GM12878 (cell line): Measurements from ENCODE around the gene PLEKHG4B.

Experiments used
- BACH1 ChIP-seq: fragments of 450-650 bp; IDR thresholded peaks from 2 replicates; pipeline ENCODE4 v1.6.1; 2017; ENCODE audit warnings: mild to moderate bottlenecking, borderline replicate concordance
- EZH2 ChIP-seq: IDR thresholded peaks from 2 replicates; pipeline ENCODE4 v1.6.1; 2012; ENCODE audit warnings: low read depth, mild to moderate bottlenecking, control low read depth, inconsistent platforms, low read length, borderline replicate concordance; ENCODE audit not compliant: control insufficient read depth
- JUND ChIP-seq: IDR thresholded peaks from 2 replicates; pipeline ENCODE4 v1.6.1; 2012; ENCODE audit warnings: low read depth, mild to moderate bottlenecking, low read length, improper control_type of control experiment, moderate library complexity
- LARP7 ChIP-seq: fragments of 450-650 bp; IDR thresholded peaks from 2 replicates; pipeline ENCODE4 v1.6.1; 2017; ENCODE audit warnings: mild to moderate bottlenecking
- NFXL1 ChIP-seq: fragments of 450-650 bp; IDR thresholded peaks from 2 replicates; pipeline ENCODE4 v1.6.1; 2017; ENCODE audit warnings: antibody characterized with exemption, mild to moderate bottlenecking, borderline replicate concordance
- NRF1 ChIP-seq: conservative IDR thresholded peaks from 2 replicates; pipeline ENCODE4 v1.6.1; 2011; ENCODE audit warnings: mild to moderate bottlenecking, low read depth, low read length, improper control_type of control experiment
- POLR2A ChIP-seq: IDR thresholded peaks from 2 replicates; pipeline ENCODE4 v1.6.1; 2011; ENCODE audit warnings: low read depth, mild to moderate bottlenecking, low read length
- RFX5 ChIP-seq: IDR thresholded peaks from 2 replicates; pipeline ENCODE4 v1.6.1; 2011; ENCODE audit warnings: low read depth, low read length, improper control_type of control experiment
- TCF7 ChIP-seq: IDR thresholded peaks from 2 replicates; pipeline ENCODE4 v1.6.1; 2014; ENCODE audit warnings: antibody characterized with exemption, borderline replicate concordance
- YY1 ChIP-seq: IDR thresholded peaks from 2 replicates; pipeline ENCODE4 v1.6.1; 2011; ENCODE audit warnings: low read depth, mild to moderate bottlenecking, low read length
- TF ChIP-seq, protein P1 (sequence below), 3 experiments: IDR thresholded peaks in 2 of 3; conservative IDR thresholded peaks in 1 of 3; 2 replicates each; pipeline ENCODE4 v1.5.1; 2011; ENCODE audit warnings: low read depth in 3 of 3, low read length in 3 of 3, mild to moderate bottlenecking in 3 of 3, control low read depth in 2 of 3, moderate library complexity in 2 of 3, inconsistent platforms in 1 of 3, mixed read lengths in 1 of 3; ENCODE audit not compliant: control insufficient read depth in 2 of 3, insufficient read depth in 1 of 3; ENCODE audit errors: extremely low read depth in 1 of 3
- TF ChIP-seq, protein P2 (sequence below): IDR thresholded peaks from 2 replicates; pipeline ENCODE4 v1.6.1; 2012; ENCODE audit warnings: low read depth, low read length, improper control_type of control experiment
- TF ChIP-seq, protein P3 (sequence below): fragments of 450-650 bp; formaldehyde crosslinking; IDR thresholded peaks from 2 replicates; pipeline ENCODE4 v1.4.0; 2020; ENCODE audit warnings: mild to moderate bottlenecking, moderate library complexity
- TF ChIP-seq, protein P4 (sequence below): fragments of 450-650 bp; IDR thresholded peaks from 2 replicates; pipeline ENCODE4 v1.6.1; 2016; ENCODE audit warnings: mild to moderate bottlenecking

DNA sequence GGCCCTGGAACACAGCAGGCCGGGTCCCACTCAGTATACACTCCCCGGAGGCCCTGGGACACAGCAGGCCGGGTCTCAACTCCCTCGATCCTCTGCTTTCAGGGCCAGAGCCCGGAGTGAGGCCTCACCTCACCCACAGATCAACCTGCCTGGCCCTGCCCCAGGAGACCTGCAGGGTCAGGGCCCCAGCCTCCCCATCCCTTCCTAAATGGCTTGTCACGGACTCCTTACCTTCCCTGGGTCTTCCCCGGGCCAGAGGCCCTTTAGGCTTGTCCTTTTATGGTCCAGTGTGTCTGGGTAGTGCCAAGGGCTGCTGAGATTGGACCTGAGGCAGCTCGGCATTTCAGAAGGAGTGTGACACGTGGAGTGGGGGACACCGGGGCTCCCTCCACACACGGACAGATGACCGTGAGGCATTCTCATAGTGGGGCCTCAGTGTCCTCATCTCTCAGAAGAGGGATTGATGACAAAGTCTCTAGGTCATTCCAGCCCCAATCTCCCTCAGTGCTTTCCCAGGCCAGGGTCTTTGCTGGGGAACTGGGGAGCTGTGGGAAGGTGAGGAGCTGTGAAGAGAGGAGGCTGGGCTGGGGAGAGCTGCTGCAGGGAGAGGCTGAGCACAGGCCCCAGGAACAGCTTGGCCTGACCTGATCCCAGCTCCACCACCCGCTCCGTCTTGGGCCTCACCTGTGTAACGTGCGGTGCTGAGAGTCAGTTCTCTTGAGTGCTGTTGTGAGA, 18.0 kb upstream of the PLEKHG4B start:
- no peak for TF ChIP-seq BACH1
- TF ChIP-seq, protein P1, sequence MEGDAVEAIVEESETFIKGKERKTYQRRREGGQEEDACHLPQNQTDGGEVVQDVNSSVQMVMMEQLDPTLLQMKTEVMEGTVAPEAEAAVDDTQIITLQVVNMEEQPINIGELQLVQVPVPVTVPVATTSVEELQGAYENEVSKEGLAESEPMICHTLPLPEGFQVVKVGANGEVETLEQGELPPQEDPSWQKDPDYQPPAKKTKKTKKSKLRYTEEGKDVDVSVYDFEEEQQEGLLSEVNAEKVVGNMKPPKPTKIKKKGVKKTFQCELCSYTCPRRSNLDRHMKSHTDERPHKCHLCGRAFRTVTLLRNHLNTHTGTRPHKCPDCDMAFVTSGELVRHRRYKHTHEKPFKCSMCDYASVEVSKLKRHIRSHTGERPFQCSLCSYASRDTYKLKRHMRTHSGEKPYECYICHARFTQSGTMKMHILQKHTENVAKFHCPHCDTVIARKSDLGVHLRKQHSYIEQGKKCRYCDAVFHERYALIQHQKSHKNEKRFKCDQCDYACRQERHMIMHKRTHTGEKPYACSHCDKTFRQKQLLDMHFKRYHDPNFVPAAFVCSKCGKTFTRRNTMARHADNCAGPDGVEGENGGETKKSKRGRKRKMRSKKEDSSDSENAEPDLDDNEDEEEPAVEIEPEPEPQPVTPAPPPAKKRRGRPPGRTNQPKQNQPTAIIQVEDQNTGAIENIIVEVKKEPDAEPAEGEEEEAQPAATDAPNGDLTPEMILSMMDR (IDR thresholded peaks at IDR 0.05 in 2 of 3, conservative IDR thresholded peaks at IDR 0.05 in 1 of 3; ENCODE audit: control insufficient read depth in 2 of 3, extremely low read depth in 1 of 3, insufficient read depth in 1 of 3, low read depth in 3 of 3, low read length in 3 of 3): no peak
- TF ChIP-seq POLR2A: no peak
- TF ChIP-seq, protein P2, sequence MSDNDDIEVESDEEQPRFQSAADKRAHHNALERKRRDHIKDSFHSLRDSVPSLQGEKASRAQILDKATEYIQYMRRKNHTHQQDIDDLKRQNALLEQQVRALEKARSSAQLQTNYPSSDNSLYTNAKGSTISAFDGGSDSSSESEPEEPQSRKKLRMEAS: no peak
- TF ChIP-seq NRF1: no peak
- TF ChIP-seq, protein P3, sequence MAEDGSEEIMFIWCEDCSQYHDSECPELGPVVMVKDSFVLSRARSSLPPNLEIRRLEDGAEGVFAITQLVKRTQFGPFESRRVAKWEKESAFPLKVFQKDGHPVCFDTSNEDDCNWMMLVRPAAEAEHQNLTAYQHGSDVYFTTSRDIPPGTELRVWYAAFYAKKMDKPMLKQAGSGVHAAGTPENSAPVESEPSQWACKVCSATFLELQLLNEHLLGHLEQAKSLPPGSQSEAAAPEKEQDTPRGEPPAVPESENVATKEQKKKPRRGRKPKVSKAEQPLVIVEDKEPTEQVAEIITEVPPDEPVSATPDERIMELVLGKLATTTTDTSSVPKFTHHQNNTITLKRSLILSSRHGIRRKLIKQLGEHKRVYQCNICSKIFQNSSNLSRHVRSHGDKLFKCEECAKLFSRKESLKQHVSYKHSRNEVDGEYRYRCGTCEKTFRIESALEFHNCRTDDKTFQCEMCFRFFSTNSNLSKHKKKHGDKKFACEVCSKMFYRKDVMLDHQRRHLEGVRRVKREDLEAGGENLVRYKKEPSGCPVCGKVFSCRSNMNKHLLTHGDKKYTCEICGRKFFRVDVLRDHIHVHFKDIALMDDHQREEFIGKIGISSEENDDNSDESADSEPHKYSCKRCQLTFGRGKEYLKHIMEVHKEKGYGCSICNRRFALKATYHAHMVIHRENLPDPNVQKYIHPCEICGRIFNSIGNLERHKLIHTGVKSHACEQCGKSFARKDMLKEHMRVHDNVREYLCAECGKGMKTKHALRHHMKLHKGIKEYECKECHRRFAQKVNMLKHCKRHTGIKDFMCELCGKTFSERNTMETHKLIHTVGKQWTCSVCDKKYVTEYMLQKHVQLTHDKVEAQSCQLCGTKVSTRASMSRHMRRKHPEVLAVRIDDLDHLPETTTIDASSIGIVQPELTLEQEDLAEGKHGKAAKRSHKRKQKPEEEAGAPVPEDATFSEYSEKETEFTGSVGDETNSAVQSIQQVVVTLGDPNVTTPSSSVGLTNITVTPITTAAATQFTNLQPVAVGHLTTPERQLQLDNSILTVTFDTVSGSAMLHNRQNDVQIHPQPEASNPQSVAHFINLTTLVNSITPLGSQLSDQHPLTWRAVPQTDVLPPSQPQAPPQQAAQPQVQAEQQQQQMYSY (CRISPR knock-in tag): no peak
- TF ChIP-seq RFX5: no peak
- no peak for TF ChIP-seq YY1
- TF ChIP-seq JUND: no peak
- TF ChIP-seq TCF7: no peak
- TF ChIP-seq NFXL1: no peak
- TF ChIP-seq EZH2: no peak
- no peak for TF ChIP-seq LARP7
- TF ChIP-seq, protein P4, sequence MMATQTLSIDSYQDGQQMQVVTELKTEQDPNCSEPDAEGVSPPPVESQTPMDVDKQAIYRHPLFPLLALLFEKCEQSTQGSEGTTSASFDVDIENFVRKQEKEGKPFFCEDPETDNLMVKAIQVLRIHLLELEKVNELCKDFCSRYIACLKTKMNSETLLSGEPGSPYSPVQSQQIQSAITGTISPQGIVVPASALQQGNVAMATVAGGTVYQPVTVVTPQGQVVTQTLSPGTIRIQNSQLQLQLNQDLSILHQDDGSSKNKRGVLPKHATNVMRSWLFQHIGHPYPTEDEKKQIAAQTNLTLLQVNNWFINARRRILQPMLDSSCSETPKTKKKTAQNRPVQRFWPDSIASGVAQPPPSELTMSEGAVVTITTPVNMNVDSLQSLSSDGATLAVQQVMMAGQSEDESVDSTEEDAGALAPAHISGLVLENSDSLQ: no peak
